Heart right ventricle (tissue), 16 donors: ENCODE measurements around the gene FAN1. TPM values are rescaled to one million over a fixed set of nuclear protein-coding genes. Genes with fewer than 3 reads are reported as not detected.

Experiments
- ATAC-seq, 8 donors: fragments of 200-7000 bp; cut with Tn5 transposase; one replicate each; pipeline ENCODE4 v1.9.1; 2020; ENCODE audit warnings: mild to moderate bottlenecking in 8 of 8, moderate library complexity in 8 of 8, moderate number of reproducible peaks in 1 of 8
- DNase-seq, 2 donors: peaks; one replicate each; pipeline ENCODE4 v3.0.0-alpha.2; 2020
- H3K27ac ChIP-seq, 10 donors: fragments of 200-600 bp; sonication (generic) in 2 of 10; one replicate each; pipeline versions ENCODE4 v1.5.0 to v1.8.0; 2020 to 2022; ENCODE audit warnings: mild to moderate bottlenecking in 3 of 10
- H3K27me3 ChIP-seq, 7 donors: fragments of 200-600 bp; one replicate each; pipeline ENCODE4 v1.8.0; 2021 to 2022; ENCODE audit warnings: mild to moderate bottlenecking in 2 of 7
- H3K36me3 ChIP-seq, 9 donors: fragments of 200-600 bp; sonication (generic) in 1 of 9; one replicate each; pipeline versions ENCODE4 v1.5.0 to v1.8.0; 2020 to 2022; ENCODE audit warnings: mild to moderate bottlenecking in 2 of 9
- H3K4me1 ChIP-seq, 9 donors: fragments of 200-600 bp; sonication (generic) in 1 of 9; one replicate each; pipeline versions ENCODE4 v1.5.0 to v1.8.0; 2020 to 2022; ENCODE audit warnings: mild to moderate bottlenecking in 4 of 9
- H3K4me3 ChIP-seq, 10 donors: fragments of 200-600 bp; sonication (generic) in 2 of 10; one replicate each; pipeline versions ENCODE4 v1.5.0 to v1.8.0; 2020 to 2022; ENCODE audit warnings: mild to moderate bottlenecking in 7 of 10, moderate library complexity in 2 of 10
- H3K9me3 ChIP-seq, 11 donors: fragments of 200-600 bp in 10 of 11; sonication (generic) in 2 of 11; one replicate each; pipeline versions ENCODE4 v1.5.0 to v1.8.0; 2013 to 2022; ENCODE audit warnings: mild to moderate bottlenecking in 2 of 11, control low read depth in 1 of 11, moderate library complexity in 1 of 11
- CTCF ChIP-seq, 9 donors: fragments of 200-600 bp; sonication (generic) in 2 of 9; IDR thresholded peaks; one replicate each; pipeline versions ENCODE4 v1.5.0 to v1.8.0; 2021 to 2022; ENCODE audit warnings: antibody characterized with exemption in 9 of 9, mild to moderate bottlenecking in 5 of 9, moderate library complexity in 1 of 9
- WGBS, 2 donors: extraction: QIAGEN DNeasy Blood & Tissue Kit; methylation state at CpG; one replicate each; pipeline ENCODE4 v1.1.7; 2013; ENCODE audit warnings: inconsistent platforms in 1 of 2; 5-methylcytosine and 5-hydroxymethylcytosine counted together
- intact Hi-C, 10 donors: fragments of 100-400 bp; cut with DNase I; formaldehyde crosslinking; loops; one replicate each; pipeline versions ENCODE4 v1.11.1 to v1.14.2; 2022
- polyA plus RNA-seq, 2 donors: library from polyadenylated mRNA; stranded (reverse); fragments of 200-250 nt; gene quantifications; one replicate each; pipeline ENCODE4 v1.2.3, GENCODE V29; 2013
- total RNA-seq, 10 donors: library from RNA; stranded (reverse); fragmentation: NEBNext Ultra II Directional in 3 of 10; extraction: Animal tissue kit (Norgen Biotek cat#: 25700) in 3 of 10; gene quantifications; one replicate each; pipeline versions ENCODE4 v1.2.1 to v1.2.4, GENCODE V29; 2021 to 2023
- donor health status: Arrhythmogenic right ventricular cardiomyopathy.
- donor health status: ischemic (EF 13 %, LVEDD 7.1; RV severe dilation, severe dysfunction).
- donor health status: healthy with polysubstance abuse.
- donor health status: DM: no; HTN: yes; CAD: no.
- donor health status: DM: no; HTN: no; CAD: no.
- donor health status: ischemic (EF 25% LVEDD 6.9; RV normal size, moderate dysfunction).
- donor health status: ischemic (EF 25% LVEDD 5.7; RV mildly dilated, moderate dysfunction).
- donor health status: healthy.
- donor health status: DM: yes; HTN: yes; CAD: no.
- donor health status: Ischemic cardiomyopathy.
- donor health status: ischemic (EF 35%, LVEDD 5.7; RV mildly dilated, moderate dysfunction).
- donor health status: nonischemic (EF 11% LVEDD 7.7; RV severe dilation, severe dysfunction).
- donor health status: DM: yes; HTN: yes; CAD: no.
- donor health status: PGD.
- donor health status: ischemic (EF 29% LVEDD 5.4; RV normal size, mild dysfunction).
- donor health status: nonischemic (EF 23%, LVEDD 6.1; RV moderate dilation, normal function).

The FAN1 gene
- total and polyA plus RNA-seq, 12 donors: 8.2 to 28.0 (median 16.6) TPM

- Histone ChIP-seq H3K4me3 (no peak overlapping the region), H3K9me3 (no peaks in the 10 kb centered on the region), H3K27ac (no peak overlapping the region), H3K36me3 (peaks cover 0 to 93% (median 64%) of the 10 kb centered on the region in 9 donors), H3K4me1 (peaks cover 0 to 34% (median 31%) of the 10 kb centered on the region in 9 donors), H3K27me3 (no peaks in the 10 kb centered on the region)
- ATAC-seq (no peak), DNase-seq (no peak)
- WGBS, 2 donors: 94% methylated on average over 9 of the region's 9 CpGs
- intact Hi-C loops: no loop called here
- TF ChIP-seq CTCF (IDR thresholded peaks at IDR 0.05): no peak
Measured at GRCh38 chr15:30925686-30926085, 22.0 kb downstream of the FAN1 start.

DNA sequence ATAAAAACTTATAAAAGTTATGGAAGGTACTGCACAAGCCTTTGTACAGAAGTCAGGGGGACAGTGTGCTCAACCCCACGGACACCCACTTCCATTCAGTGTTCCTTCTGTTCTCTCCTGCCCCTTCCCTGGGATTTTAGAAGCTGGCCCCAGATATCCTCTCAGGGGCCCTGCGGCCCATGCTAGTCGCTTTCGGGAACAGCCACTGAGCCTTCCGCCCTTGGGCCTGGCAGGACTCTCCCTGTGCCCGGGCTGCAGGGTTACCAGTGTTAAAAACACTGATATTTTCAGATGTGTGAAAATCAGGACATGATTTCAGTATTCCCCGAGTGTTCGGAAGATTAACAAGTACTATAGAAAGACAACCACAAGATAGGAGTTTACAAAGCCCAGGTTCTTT is 22.4 kb downstream of the FAN1 start:
- DNase-seq (no peak), ATAC-seq (no peak)
- no peak for TF ChIP-seq CTCF (IDR thresholded peaks at IDR 0.05)
- Histone ChIP-seq H3K4me1 (peaks cover 0 to 29% (median 26%) of the 10 kb centered on the region in 9 donors), H3K36me3 (peaks cover 0 to 93% (median 65%) of the 10 kb centered on the region in 9 donors), H3K4me3 (no peak overlapping the region), H3K27ac (no peak overlapping the region), H3K27me3 (no peaks in the 10 kb centered on the region), H3K9me3 (no peaks in the 10 kb centered on the region)
- WGBS, 2 donors: 92 to 94% methylated on average over 8 of the region's 8 CpGs
- intact Hi-C loops: no loop called here

DNA sequence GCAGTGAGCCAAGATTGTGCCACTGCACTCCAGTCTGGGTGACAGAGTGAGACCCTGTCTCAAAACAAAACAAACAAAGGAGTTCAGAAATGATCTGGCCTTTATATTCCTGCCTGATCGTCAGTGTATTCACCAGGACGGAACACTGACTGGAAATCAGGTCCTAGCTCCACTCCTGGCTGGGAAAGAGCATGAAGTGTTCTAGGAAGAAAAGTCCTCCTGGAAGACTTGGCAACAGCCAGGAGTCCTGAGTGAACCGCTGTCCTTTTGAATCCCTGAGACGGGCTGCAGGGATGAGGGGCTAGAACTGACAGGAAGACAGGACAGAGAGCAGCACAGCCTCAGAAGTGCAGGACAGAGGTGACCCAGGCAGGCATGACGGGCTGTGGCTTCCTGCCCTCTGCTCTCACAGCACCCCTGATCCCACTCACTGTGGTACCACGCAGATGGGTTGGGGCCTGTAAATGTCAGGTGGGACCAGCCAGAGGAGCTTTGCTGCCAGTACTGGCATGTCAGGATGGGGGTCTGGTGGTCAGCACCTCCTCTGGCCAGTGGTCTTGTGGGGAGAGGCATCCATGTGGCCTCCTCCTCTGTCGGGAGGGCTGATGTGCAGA is 23.5 kb downstream of the FAN1 start:
- H3K36me3 ChIP-seq: peaks cover 0 to 88% (median 70%) of the 10 kb centered on the region in 9 donors
- H3K9me3 ChIP-seq: no peaks in the 10 kb centered on the region
- no peak for ATAC-seq
- H3K27me3 ChIP-seq: no peaks in the 10 kb centered on the region
- no peak overlapping the region for H3K27ac ChIP-seq
- intact Hi-C loops: no loop called here
- 84 to 89% methylated on average over 7 of the region's 7 CpGs for WGBS, 2 donors
- TF ChIP-seq CTCF (IDR thresholded peaks at IDR 0.05): no peak
- peaks cover 0 to 20% (median 17%) of the 10 kb centered on the region in 9 donors for H3K4me1 ChIP-seq
- H3K4me3 ChIP-seq: no peak overlapping the region
- DNase-seq: no peak

DNA sequence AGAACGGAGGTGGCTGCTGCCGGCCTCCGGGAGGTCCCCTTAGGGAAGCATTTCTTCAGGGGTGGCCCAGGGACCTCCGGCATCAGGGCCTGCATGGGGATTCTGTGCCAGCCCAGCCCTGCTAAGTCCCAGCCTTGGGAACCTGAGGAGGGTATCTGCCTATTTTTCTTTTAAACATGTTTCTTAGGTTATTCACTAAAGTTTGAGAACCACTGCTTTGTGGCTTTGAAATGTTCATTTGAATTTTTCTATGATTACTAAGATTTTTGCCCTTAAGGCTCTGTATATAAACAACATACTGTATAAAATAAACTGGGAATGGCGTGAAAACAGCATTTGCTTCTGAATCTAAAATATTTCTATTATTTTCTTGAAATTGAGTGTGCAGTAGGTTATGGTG is 24.4 kb downstream of the FAN1 start:
- Histone ChIP-seq H3K4me1 (peaks cover 0 to 12% (median 9%) of the 10 kb centered on the region in 9 donors), H3K4me3 (no peak overlapping the region), H3K36me3 (peaks cover 0 to 85% (median 70%) of the 10 kb centered on the region in 9 donors), H3K27ac (no peak overlapping the region), H3K9me3 (no peaks in the 10 kb centered on the region), H3K27me3 (no peaks in the 10 kb centered on the region)
- no peak for TF ChIP-seq CTCF (IDR thresholded peaks at IDR 0.05)
- intact Hi-C loops: no loop called here
- DNase-seq (no peak), ATAC-seq (no peak)
- 83 to 90% methylated on average over 5 of the region's 5 CpGs for WGBS, 2 donors
